Suprapubic skin (tissue), 3 donors: ENCODE data around the gene PARG.
"Not testable (repeated sequence)": the region's sequence is repeated elsewhere in the genome, so short reads cannot be mapped to it uniquely, and the experiment has no call there.

Experiments used
- POLR2A ChIP-seq, 2 donors: fragments of 450-650 bp; IDR thresholded peaks; one replicate each; pipeline ENCODE4 v1.6.1; 2017; ENCODE audit warnings: antibody characterized with exemption in 2 of 2, mild to moderate bottlenecking in 2 of 2, moderate library complexity in 2 of 2
- TF ChIP-seq, protein P1 (sequence below), 2 donors: fragments of 200-600 bp in 1 of 2; fragments of 450-650 bp in 1 of 2; sonication (generic) in 1 of 2; IDR thresholded peaks; one replicate each; pipeline ENCODE4 v1.5.1; 2016 to 2019; ENCODE audit warnings: antibody characterized with exemption in 2 of 2, mild to moderate bottlenecking in 1 of 2, moderate library complexity in 1 of 2

DNA sequence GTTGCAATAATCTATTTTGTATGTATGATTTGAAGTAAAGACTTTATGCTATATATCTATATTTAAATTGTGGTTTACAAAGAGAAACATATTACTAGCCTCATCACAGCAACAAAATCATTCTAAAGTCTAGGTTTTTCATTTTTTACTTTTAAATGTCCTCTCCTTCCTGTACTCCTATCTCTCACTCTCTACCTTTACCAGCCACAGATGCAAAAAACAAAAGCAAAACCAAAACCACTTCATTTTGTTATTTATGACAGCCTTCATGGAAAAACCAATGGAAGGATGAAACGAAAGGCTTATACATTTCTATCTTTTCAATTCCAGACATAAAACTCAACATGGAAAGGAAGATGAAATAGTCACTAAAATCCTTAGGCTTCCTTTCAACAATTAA, 31.5 kb downstream of the PARG start:
- TF ChIP-seq, protein P1, sequence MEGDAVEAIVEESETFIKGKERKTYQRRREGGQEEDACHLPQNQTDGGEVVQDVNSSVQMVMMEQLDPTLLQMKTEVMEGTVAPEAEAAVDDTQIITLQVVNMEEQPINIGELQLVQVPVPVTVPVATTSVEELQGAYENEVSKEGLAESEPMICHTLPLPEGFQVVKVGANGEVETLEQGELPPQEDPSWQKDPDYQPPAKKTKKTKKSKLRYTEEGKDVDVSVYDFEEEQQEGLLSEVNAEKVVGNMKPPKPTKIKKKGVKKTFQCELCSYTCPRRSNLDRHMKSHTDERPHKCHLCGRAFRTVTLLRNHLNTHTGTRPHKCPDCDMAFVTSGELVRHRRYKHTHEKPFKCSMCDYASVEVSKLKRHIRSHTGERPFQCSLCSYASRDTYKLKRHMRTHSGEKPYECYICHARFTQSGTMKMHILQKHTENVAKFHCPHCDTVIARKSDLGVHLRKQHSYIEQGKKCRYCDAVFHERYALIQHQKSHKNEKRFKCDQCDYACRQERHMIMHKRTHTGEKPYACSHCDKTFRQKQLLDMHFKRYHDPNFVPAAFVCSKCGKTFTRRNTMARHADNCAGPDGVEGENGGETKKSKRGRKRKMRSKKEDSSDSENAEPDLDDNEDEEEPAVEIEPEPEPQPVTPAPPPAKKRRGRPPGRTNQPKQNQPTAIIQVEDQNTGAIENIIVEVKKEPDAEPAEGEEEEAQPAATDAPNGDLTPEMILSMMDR (IDR thresholded peaks at IDR 0.05): not testable (repeated sequence)
- not testable (repeated sequence) for TF ChIP-seq POLR2A (IDR thresholded peaks at IDR 0.05)
